ENCODE data around the gene CAD.

GRCh38 chr2:27270131-27270530 is 53.0 kb downstream of the CAD start:
- TF ChIP-seq, protein P1, sequence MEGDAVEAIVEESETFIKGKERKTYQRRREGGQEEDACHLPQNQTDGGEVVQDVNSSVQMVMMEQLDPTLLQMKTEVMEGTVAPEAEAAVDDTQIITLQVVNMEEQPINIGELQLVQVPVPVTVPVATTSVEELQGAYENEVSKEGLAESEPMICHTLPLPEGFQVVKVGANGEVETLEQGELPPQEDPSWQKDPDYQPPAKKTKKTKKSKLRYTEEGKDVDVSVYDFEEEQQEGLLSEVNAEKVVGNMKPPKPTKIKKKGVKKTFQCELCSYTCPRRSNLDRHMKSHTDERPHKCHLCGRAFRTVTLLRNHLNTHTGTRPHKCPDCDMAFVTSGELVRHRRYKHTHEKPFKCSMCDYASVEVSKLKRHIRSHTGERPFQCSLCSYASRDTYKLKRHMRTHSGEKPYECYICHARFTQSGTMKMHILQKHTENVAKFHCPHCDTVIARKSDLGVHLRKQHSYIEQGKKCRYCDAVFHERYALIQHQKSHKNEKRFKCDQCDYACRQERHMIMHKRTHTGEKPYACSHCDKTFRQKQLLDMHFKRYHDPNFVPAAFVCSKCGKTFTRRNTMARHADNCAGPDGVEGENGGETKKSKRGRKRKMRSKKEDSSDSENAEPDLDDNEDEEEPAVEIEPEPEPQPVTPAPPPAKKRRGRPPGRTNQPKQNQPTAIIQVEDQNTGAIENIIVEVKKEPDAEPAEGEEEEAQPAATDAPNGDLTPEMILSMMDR (IDR thresholded peaks at IDR 0.05 in 4 of 5, conservative IDR thresholded peaks at IDR 0.05 in 1 of 5), result no peak
- no peak for TF ChIP-seq POLR2A (IDR thresholded peaks at IDR 0.05)
